NCI-H460 (cell line): Measurements from ENCODE around the gene BRME1. TPM values are rescaled to one million over a fixed set of nuclear protein-coding genes. Genes with fewer than 3 reads are reported as not detected.
A peak's percentile ranks its signal among the peaks of the same experiment; 100 is the strongest.

ENCODE experiments used
- DNase-seq: peaks from one replicate; pipeline ENCODE4 v3.0.0-alpha.2; 2016; ENCODE audit warnings: low read depth; ENCODE audit errors: extremely low read depth
- total RNA-seq: library from RNA; depleted of rRNA; stranded (reverse); fragments of >200 nt; shearing (Covaris generic); gene quantifications from 2 replicates; pipeline ENCODE4 v1.2.3, GENCODE V29; 2014

BRME1 gene
- total RNA-seq, 1 experiment from 2014 or later = 0.50 TPM

DNA sequence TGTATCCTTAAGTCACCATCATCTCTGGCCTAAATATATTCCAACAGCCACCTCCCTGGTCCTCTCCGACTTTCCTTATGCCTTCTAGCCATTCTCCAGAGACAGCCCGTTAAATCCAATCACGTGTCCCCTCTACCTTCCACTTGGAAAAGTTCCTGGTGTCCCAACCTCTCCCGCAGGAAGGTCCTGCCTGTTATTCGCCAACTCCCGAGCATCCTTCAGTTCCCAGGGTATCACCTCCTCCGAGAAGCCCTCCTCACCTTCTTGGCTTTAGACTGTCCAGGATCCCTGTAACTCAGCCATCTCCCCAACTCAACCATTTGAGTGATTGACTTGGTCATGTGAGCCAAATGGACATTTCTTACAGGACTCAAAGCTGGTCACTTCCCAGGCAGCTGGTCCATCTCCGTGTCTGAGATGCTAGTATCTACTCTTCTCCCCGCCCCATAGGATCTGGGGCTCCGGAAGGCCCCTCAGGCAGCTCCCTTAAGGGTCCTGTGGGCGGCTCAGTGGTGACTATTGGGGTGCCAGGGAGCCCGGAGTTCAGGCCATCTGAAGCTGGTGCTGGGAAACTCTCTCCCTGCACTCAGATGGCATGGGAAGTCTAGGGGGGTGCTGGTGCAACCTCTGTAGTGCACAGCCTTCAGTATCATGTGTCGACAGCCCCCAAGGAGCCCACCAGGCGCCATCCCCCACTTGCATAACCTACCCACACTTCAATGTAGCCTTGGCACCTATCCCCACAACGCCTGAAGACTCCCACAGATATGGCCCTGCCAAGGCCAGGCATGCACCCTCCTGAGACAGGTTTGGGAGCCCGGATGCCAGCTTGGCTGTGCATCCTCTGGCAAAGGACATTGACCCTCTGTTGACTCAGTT is 56.9 kb downstream of the BRME1 start:
- DNase-seq = no peak

DNA sequence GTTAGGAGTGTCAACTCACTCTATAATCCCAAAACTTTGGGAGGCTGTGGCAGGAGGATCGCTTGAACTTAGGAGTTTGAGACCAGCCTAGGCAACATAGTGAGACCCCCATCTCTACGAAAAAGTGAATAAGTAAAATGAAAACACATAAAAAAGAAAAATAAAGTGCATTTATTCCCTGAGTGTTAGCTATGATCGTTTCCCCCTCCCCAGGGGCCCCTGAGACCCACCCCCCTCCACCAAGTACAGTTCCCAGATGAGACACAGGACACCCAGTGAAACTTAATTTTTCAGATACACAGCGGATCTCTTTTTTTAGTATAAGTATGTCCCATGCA is 57.6 kb downstream of the BRME1 start:
- no peak for DNase-seq

DNA sequence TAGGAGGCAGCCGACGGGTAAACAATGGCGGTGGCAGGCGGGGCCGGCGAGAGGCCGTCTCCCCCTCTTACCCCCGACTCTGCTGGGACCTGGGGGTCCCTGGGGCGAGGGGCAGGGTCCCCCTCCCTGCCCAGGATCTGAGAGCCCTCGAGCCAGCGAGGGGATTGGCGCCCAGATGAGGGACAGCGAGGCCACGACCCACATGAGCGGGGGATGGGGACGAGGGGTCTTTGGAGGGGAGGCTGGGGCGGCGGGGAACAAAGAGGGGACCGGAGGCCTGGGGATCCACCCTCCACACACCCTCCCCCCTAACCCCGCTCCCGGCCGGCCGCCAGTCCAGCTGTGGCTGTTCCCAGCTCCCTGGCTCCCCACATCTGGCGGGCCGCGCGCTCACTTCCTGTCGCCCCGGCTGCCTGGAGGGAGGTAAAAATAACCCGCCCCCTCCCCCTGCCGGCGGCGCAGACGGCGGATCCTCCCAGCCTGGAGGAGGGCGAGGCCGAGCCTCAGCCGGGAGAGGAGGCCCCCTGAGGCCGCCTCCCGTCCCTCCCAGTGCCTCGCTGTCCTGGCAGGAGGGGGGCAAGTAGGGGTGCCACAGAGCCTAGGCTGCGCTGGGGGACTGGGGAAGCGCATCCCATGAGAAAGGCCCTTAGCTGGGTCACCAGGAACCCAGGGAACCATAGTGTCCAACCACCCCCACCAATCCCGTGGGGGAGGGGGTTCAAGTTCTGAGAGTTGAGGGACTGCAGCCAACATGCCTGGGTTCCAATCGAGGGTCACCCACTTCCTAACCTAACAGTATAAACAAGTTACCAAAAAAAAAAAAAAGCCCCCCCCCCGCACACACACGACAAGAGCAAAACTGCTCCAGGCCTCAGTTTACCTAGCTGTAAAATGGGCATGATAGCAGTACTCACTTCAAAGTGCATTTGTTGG is 58.2 kb downstream of the BRME1 start:
- peak; percentile 80 for DNase-seq

DNA sequence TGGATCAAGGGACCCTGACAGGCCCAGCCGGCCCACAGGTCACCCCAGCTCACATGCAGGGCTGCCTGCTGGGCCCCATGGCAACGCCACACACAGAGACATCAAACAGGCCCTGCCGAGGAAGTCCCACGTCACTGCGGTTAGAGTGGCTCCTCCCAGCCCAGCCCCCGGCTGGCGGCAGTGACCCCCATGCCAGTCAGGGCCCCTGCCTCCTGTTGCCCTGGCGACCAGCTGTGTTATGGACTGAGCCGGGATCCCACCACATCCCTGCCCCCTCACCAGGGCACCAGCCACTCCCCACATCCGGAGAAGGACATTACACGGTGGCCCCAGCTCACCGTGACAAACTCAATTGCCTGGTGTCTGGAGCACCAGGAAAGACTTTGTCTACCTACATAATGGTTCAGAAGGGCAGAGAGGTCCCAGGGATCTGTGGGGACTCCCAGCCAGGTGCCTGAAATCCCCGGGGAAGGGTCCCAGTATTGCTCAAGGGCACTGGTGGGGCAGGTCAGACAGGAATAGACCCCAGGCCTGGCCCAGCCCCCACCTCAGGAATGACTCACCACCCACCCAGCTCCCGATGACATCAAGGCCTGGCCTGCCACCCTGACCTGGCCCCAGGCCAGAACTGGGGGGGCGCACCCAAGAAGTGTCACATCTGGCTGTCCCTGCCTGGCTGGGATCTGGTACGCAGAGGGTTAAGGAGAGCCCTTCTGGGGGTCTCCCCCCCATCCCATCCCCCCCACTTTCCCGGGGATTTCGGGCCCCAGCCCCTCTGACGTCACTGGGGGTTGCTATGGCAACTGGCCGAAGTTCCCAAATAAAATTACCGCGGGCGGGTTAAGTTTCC is 59.1 kb downstream of the BRME1 start:
- DNase-seq = peak; percentile 83

DNA sequence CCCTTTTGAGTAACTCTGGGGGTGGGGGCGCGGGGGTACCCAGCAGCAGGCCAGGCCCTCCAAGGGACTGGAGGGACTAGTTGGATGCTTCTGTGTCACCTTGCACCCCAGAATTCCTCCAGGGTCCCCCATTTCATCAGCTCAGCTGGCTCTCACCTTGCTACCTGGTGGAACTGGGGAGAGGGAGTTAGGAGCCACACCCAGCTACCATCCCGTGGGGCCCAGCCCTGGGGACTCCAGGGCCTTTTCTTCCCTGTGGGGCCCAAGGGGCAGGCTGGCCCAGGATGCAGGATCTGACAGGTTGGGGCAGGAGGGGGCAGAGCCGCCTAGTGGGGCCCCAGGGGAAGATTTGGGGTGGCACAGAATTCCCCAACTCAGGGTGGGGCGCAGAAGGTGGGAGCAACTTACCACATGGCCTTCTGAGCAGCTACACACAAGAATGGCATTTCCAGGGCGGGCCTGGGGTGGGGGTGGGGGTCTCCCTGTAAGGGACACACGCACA is 61.7 kb downstream of the BRME1 start:
- no peak for DNase-seq

DNA sequence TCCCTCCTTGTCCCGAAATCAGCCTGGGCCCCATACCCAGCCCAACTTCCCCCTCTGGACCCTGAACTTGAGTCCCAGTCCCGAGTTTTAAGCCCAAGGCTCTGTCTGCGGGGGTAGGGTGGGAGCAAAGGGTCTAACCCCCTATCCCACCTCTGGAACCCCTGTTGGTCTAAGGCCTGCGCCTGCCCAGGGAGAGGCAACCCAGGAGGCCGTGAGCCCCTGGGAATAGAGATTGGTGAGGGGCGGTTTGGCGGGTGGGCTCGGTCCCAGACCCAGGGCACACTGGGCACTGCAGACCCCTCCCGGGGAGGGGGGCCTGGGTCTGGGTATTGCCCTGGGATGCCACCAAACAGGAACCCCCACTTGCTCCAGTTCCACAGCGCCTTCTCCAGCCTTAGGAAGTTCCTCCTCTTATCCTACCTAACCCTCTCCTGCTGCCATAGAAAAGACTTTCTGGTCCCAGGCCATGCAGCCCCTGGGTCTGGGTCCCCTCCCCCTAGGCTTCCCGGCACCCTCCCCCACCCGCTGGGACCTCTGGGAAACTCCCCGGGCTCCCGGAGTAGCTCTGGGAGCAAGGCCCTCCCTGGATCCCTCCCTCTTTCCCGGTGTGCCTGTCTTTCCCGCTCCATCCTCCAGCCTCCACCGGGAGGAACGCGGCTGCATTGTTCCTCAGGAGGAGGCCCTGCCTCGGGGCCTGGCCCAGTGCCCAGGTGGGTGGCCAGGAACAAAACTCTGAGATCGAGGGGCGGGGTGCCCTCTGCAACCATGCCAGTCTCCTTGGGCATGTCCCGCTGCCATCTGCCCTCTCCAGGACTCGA is 62.6 kb downstream of the BRME1 start:
- DNase-seq = peak; percentile 64

DNA sequence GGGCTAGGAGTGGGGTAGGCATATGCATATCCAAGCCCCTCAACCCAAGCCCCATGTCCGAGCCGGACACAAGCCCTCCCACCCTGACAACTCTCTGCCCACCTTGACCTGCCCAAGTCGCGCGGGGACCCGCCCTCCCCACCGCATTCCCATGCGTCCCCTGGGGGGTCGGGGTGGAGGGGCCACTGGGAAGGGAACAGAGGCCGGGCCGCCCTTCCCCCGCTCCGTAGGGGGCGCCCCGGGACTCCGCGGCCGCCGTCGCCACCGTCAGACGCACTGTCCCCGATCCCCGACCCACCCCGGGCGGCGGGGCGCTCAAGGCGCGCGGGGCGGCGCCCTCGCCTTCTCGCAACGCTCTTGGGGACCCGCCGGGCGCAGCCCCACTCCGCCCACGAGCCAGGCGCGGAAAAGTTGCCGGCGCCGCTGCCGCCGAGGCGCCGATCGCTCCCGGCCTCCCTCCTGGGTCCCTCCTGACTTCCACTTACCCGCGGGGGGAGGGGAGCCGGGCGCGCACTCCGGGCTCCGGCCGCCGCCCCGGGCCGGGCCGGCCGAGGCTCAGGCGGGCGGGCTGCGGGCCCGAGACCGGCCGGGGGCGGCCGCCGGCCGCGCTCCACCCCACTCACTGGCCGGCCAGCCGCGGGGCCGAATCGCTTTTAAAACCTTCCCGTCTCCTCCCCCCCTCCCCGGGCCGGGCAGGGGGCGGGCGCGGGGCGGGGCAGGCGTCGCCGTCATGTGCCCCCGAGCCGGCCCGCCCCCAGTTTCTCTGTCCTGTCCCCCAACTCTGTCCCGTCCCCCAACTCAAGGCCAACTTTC is 63.4 kb downstream of the BRME1 start:
- peak; percentile 64 for DNase-seq

DNA sequence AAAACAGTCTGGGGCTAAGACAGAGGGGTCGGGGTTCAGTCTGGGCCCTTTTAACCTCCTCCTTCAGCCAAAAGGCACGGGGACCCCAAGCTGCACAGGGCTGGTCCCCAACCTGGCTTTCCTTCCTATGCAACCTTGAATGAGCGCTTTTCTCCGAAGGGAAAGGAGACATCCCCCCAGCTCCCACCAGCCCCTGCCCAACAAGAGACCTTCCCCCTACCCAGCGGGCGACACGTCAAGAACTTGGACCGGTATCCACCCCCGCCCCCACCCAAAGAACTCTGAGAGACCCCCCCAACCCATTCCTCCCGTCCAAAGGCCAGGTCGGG is 64.0 kb downstream of the BRME1 start:
- no peak for DNase-seq

DNA sequence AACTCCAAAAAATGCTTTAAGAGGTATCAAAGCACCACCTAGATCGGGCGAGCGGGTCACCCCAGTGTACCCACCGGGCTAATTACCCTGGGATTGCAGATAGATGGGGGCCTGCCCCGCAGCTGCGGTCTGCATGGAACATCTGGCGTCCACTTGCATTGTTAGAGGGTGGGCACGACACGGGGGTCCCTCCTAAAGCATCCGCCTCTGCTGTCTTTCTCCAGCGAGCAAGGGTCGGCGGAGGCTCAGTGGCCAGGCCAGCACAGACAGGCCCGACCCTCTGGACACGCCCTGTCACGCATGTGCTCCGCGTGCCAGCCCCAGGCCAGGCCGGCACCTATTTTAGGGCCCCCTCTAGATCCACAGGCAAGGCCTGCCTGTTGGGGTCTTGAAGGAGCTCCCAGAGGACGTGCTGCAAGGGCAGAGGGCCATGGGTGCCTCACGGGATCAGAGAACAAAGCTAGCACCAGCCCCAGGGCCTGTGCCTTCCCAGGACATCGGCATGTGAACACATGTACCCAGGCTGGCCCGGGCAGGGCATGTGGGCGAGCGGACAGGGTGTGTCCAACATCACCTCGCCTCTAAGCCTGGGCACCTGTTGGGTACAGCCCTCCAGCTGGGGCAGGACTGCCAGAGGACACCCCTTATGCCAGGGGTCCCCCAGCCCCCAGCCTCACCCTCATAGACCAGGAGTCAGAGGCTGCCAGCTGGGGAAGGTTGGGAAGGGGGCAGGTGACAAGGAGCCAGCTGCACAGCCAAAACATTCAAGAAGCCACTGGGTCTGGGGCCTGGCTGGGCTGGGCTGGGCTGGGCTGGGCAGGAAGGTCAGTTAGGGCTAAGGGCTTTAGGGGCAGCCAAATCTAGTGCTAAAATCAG is 64.6 kb downstream of the BRME1 start:
- no peak for DNase-seq

DNA sequence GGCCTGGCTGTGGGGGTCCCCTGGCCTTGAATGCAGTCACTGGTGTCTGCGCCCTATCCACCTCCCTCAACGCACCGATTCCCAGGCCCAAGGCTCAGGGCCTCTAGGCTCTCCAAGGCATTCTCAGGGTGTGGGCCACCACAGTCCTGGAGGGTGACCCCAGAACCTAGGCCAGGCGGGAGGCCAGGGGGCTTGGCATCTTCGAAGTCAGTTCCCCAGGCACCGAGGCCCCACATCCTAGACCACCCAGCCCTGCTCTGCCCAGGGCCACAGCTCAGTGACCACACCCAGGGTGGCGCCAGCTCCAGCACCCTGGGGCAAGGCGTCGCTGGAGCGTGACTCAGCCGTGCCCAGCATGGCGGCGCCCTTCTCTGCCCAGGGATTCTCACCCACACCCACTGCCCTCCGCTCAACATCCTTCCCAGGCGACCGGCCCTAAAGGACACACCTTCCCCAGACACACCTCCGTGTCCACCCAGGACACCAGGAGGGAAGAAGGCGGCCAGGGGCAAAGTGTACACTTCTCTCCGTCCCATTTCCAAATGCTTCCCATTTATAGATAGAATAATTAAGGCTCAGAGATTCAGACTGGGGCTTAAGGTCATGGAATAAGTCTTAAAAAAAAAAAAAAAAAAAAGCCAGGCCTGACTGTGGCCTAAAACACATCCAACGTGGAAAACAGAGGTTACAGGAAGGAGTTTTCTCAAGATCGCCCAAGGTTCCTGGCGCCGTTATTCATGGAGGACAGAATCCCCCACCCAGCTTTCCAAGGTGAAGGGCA is 65.4 kb downstream of the BRME1 start:
- DNase-seq = peak; percentile 77

DNA sequence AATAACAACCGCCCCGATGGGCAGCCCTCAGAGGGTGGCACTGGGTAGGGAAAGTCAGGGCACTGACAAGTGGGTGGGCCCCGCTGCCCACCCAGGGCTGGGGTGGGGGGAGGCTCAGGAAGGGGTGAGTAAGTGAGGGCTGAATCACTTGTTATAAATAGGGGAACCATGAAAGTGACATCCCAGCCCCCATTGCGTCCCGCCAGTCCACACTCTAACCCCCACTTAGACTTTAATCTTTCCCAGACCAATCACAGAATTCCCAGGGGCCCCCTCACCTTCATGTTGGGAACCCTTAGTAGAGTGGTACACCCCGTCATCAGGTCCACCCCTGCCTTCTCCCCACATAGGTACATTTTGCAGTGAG is 66.0 kb downstream of the BRME1 start:
- DNase-seq = no peak

DNA sequence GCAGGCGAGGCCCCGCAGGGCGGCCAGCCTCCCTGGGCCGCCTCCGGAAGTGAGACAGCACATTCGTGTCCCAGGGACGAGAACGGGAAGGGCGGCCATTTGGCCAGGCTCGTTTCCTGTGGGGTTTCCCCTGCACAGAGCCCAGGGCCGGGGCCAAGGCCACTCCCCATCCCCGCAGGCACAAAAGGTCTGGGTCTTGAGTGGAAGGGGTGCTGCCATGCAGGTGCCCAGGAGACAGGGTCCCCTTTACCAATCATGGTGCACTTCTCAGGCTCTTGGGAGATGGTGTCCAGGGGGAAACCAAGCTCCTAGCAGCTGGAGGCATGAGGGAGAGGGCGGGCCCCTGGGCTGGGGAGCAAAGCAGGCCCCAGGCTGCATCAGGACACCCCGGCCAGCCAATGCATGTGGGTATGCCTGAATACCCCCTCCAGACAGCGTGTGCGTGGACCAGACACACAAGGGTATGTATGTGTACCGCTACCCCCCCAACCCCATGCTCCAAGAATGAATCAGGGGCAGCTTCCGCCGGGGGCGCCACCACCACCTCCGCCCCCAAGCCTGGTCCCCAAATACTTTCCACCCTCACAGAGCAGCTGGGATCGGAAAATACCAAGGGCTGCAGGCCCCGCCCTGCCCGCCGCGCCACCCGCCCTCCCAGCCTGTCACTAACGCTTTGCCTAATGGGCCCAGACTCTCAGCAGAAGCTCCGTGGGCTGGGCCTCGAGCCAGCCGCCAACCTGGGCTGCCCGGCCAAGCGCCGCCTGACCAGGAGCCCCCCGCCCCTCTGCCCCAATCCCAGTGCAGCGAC is 66.6 kb downstream of the BRME1 start:
- DNase-seq = peak; percentile 72

DNA sequence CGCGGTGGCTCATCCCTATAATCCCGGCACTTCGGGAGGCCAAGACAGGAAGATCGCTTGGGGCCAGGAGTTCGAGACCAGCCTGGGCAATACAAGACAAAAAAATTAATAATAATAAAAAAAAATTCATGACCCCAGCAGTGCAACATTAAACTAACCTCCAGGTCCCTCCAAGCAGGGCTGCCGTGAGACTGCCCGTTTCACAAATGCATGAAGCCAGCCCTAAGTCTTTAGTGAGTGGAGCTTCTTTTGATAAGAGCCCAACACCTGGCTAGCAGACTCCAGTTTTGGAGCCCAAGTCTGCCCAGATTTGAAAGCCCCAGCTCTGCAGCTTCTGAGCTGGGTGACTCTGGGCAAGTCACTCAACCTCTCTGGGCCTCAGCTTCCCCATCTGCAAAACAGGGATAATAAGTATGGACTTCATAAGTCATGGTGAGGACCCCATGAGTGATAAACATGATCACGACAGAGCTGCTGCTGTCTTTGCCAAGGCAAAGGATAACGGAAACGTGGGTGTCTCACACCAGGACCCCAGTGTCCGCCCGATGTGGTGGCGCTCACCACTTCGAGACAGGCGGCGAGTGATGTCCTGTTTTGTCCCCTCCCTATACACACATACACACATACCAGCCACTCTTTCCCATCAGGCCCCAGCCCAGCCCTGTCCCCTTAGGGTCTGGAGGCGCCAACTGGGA is 67.3 kb downstream of the BRME1 start:
- no peak for DNase-seq

DNA sequence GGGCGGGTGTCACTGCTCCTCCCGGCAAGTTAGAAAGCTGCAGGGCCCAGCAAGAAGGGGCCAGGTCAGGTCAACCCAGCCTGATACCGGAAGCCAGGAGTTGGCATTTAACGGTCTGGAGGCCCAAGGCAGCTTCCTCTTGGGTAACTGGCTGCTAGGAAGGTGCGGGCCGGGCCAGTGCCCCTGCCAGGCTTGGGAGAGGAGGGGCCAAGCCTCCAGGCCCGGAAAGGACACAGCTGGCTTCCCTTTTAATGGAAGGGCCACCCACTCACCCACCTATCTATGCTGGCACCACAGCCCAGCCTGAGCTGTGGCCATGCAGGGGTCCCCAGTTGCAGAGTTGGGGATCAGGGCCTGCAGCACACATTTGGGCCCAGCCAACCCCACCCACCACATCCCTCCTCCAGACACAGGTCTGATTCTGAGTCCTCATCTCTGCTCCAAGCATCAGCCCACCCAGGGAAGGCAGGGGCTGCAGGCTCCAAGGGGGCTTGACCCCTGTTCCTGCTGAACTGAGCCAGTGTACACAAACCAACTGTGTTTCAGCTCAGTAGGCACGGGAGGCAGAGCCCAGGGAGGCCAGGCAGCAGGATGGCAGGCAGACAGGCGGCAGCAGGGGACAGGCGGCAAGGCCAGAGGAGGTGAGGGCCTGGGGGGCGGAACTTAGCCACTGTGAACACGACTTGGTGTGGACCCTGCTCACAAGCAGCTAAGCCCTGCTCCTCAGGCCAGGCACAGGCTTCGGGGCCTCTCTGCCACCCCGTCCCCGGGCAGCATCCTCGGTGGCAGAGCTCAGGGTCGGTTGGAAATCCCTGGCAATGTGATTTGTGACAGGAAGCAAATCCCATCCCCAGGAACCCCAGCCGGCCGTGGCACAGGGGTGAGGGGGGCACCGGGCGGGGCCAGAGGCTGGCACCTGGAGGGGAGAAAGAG is 69.9 kb downstream of the BRME1 start:
- no peak for DNase-seq
